ENCODE measurements around the gene OAS2. TPM values are rescaled to one million over a fixed set of nuclear protein-coding genes. Genes with fewer than 3 reads are reported as not detected.
A peak's percentile ranks its signal among the peaks of the same experiment; 100 is the strongest.

OAS2 gene
- total and polyA plus RNA-seq, 2 of the 4 experiments (the other 2 are of a cell fraction): under 0.01 TPM; not detected in 1

- H2AK5ac ChIP-seq (ENCODE audit: low read depth, low read length): no peak overlapping the region
- no peak overlapping the region for H3K4me3 ChIP-seq (ENCODE audit: insufficient read depth, low read depth, low read length)
- ATAC-seq (ENCODE audit: low read depth) (no peak), DNase-seq (no peak)
- no peaks in the 10 kb centered on the region for H3K27me3 ChIP-seq (ENCODE audit: control insufficient read depth, insufficient read depth, low read length)
- in situ Hi-C loops (cut with MboI; ENCODE audit: low sequenced_read_pairs): no loop called here
- H3K9me3 ChIP-seq (ENCODE audit: control insufficient read depth, insufficient read depth, low read length): no peaks in the 10 kb centered on the region
- no peak overlapping the region for H4K91ac ChIP-seq (ENCODE audit: insufficient read depth, low read depth, low read length)
- no peak overlapping the region for H2BK20ac ChIP-seq (ENCODE audit: low read depth, low read length)
- H3K56ac ChIP-seq (ENCODE audit: extremely low read depth, insufficient read depth, low read length): no peak overlapping the region
- H3K9ac ChIP-seq (ENCODE audit: low read depth, low read length): no peak overlapping the region
- H3K36me3 ChIP-seq (ENCODE audit: control insufficient read depth, insufficient read depth, low read length): no peaks in the 10 kb centered on the region
- H4K20me1 ChIP-seq (ENCODE audit: insufficient read depth, low read length): no peaks in the 10 kb centered on the region
- H2BK15ac ChIP-seq (ENCODE audit: low read depth, low read length): no peak overlapping the region
- no peak overlapping the region for H2BK120ac ChIP-seq (ENCODE audit: low read depth, low read length)
- WGBS, 2 experiments (ENCODE audit: extremely low coverage in 2 of 2, insufficient read length in 1 of 2): 40% methylated on average over 1 of the region's 1 CpG; no CpG with 5 or more reads in 1 of the 2 experiments
- H2BK5ac ChIP-seq (ENCODE audit: low read depth, low read length, poor library complexity, severe bottlenecking): no peak overlapping the region
- H3K9me1 ChIP-seq (ENCODE audit: insufficient read depth, low read length): no peaks in the 10 kb centered on the region
- H4K8ac ChIP-seq (ENCODE audit: low read depth in 2 of 2, low read length in 2 of 2): no peak overlapping the region
- ChIA-PET CTCF (no interaction called here), POLR2A (ENCODE audit: unreplicated experiment) (no interaction called here)
- no peak overlapping the region for H3K18ac ChIP-seq (ENCODE audit: low read depth, low read length)
- no peak overlapping the region for H3K4ac ChIP-seq (ENCODE audit: low read depth, low read length)
- H4K5ac ChIP-seq (ENCODE audit: low read depth, low read length): no peak overlapping the region
- BruUV-seq (replicated peaks): no TSS peak
- no peaks in the 10 kb centered on the region for H3K4me1 ChIP-seq (ENCODE audit: control insufficient read depth, insufficient read depth, low read length)
- H2AFZ ChIP-seq (replicated peaks; ENCODE audit: low read length, poor library complexity): peak overlapping the region; percentile 43
- H3K4me2 ChIP-seq (ENCODE audit: low read depth, low read length): no peak overlapping the region
- TF ChIP-seq RCOR1 (IDR thresholded peaks at IDR 0.05; ENCODE audit: insufficient replicate concordance, low read length): no peak
- no peak for TF ChIP-seq POLR2A (IDR thresholded peaks at IDR 0.05; ENCODE audit: low read depth, low read length)
- TF ChIP-seq CEBPB (IDR thresholded peaks at IDR 0.05; ENCODE audit: low read depth, low read length): no peak
- TF ChIP-seq USF2 (IDR thresholded peaks at IDR 0.05; ENCODE audit: low read depth, low read length): no peak
- TF ChIP-seq SMC3 (IDR thresholded peaks at IDR 0.05; ENCODE audit: low read depth, low read length): no peak
- no peaks in the 10 kb centered on the region for H3K79me1 ChIP-seq (ENCODE audit: low read depth in 1 of 2, low read length in 2 of 2)
- dilution Hi-C loops (cut with HindIII; ENCODE audit: low sequenced_read_pairs, unreplicated experiment): no loop called here
- no peak overlapping the region for H2AK9ac ChIP-seq (replicated peaks; ENCODE audit: low read depth, low read length, poor library complexity)
- intact Hi-C loops (cut with micrococcal nuclease): no loop called here
- H3K23ac ChIP-seq (ENCODE audit: low read depth, low read length): no peak overlapping the region
- H3K27ac ChIP-seq (ENCODE audit: insufficient read depth, low read length): no peak overlapping the region
- H3K14ac ChIP-seq (replicated peaks; ENCODE audit: low read depth, low read length): no peak overlapping the region
Observed at GRCh38 chr12:112928978-112929377, 49.3 kb upstream of the OAS2 start.
